Measurements from ENCODE around the gene CENPT.

The CENPT gene

DNA sequence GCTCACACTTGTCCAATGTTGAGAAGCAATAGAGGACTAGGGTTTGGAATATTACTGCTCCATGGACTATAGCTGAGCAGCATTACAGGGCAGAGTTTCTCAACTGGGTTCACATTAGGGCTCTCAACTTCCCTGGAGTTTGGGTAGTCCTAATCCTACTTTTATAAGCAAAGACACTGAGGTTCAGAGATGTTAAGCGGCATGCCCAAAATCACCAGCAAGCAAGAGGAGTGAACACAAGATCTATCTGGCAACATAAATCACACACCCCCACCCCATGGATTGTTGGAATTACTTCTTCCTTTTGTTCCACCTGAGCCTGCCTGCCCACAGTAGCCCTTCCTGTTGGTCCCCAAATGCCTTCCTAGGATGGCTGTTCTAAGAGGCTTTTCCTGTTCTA lies 35.6 kb downstream of the CENPT start:
- in situ Hi-C loops (cut with HindIII; ENCODE audit: low sequenced_read_pairs): no loop called here

DNA sequence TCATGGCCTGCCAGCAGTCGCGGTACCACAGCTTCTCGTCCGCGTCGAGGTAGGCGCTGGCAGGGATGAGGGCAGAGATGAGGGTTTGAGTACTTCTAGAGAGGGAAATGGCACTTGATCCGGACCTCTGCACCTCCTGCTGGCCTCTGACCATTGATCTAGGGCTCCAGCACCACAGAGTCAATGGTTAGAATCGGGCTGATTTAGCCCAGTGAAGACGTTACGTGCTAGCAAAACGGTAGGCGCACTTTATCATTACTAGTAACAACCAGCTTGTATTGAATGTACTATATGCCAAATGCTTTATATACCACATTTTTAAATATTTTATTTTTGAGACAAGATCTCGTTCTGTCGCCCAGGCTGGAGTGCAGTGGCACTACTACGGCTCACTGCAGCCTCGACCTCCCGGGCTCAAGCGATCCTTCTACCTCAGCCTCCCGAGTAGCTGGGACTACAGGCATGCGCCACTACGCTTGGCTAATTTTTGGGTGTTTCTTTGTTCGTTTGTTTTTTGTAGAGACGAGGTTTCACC lies 40.3 kb downstream of the CENPT start:
- in situ Hi-C loops (cut with HindIII; ENCODE audit: low sequenced_read_pairs): no loop called here

DNA sequence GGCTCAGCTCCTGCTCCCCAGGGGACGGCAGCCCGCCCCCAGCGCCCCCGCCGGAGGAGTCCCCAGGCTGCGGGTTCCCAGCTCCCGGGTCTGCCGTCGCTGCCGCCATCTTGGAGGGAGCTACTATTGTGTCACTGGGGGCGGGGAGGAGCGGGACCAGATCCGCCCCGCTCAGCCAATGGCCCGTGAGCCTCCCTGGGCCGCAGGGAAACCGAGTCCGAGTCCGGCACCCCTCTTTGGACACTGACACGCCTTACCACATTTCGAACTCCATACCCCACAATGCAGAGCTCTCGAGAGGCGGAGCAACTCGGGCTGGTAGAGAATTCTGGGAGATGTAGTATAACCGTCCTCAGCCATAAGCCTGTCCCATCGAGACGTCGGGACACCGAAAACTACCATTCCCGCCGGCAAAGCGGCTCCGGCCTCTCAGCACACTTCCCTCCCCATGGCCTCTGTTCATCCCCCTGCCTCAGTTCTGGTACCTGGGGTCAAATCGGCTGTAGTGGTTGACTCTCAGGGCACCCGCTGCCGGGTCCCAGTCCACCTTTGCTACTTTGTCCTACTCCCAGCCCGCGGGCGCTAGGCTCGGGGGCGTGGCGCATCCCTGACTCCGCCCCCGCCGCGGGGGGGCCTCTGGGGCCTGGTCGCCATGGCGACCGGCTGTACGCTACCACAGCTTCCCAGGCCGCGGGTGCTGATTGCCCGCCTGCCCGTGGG lies 40.9 kb downstream of the CENPT start, which contains the start of the genes RANBP10 and TSNAXIP1:
Gene RANBP10 (minus strand): TSS at position 133 of the 720 bp plus-strand sequence. CDS start 24 bp downstream, at position 109.
Gene TSNAXIP1 (plus strand): TSS at position 462 of the 720 bp plus-strand sequence. CDS start 261 bp downstream, outside the sequence.
- in situ Hi-C loops (cut with HindIII; ENCODE audit: low sequenced_read_pairs): no loop called here

DNA sequence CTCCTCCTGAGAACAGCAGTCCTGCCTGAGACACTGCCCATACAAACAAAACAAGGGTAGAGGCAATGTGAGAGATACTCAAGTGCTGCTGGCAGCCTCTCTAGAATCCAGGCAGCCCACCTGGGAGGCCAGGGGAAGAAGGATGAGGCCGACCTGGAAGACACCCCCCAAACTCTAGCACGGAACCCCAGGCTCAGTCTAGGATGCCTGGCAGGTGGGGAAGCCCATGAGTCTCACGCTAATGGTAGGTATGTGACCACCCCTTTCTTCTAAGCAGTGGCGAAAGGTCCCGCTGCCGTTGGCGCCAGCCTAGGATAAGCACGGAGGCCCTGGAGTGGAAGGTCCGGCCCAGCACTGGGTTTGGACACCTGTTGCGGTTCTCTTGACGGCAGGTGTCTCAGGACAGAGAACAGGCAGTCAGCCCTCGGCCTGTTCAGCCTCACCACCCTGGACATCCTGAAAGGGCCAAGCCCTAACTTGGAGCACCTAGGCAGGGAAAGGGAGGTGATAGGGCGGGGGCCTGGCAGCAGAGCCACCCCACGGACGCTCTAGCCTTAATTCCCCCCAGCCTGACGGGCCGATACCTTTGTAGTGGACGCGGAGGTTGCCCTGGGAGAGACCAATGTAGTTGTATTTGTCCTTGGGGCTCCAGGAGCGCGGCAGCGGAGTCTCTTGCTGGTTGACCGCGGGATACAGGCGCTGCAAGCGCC lies 41.6 kb downstream of the CENPT start:
- in situ Hi-C loops (cut with HindIII; ENCODE audit: low sequenced_read_pairs): no loop called here

DNA sequence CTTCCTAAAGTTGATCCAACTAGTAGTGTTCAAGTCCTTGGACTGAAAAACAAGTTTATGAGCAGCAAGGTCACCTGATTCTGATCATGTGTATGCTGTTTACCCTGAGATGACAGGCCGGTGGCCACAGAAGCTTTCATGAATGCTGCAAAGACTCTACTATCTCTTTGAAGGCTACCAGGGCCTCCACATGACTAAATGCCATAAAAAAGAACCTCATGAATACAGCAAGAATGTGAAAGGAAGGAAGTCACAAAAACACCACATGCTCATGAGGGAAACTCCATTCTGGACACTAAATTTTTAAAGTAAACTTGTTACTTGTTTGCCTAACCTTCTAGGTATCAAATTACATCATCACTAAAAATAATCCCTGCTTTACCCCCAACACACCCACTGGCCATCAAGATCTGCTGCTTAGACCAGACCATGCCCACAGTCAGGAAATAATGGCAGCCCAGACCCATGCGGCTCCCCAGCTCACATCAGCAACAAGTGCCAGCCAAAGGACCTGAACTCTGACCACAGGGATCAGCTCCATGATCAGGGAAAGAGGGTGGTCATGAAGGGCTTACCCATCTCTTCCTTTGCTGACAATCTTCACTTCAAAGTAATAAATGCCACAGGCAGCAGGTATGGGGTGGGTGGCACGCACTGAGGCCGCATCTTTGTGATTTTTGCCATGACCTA lies 42.5 kb downstream of the CENPT start:
- in situ Hi-C loops (cut with HindIII; ENCODE audit: low sequenced_read_pairs): no loop called here

DNA sequence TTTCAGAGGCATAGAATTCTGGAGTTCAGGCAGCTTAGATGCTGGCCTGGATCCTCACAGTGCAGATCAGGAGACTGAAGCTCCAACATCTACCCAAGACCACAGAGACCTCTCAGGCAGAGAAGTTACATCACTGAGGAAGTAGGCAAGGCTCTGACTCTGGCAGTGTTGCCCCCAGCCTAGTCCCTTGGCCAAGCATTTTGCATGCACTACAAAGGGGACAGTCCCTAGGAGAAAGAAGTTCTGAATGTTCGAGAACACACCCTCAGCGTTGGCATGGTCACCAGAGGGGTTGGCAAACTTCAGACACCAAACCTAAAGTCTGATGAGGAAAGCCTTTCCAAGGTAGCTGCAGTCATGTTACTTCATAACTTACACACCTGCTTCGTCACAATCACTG lies 43.6 kb downstream of the CENPT start:
- in situ Hi-C loops (cut with HindIII; ENCODE audit: low sequenced_read_pairs): no loop called here

DNA sequence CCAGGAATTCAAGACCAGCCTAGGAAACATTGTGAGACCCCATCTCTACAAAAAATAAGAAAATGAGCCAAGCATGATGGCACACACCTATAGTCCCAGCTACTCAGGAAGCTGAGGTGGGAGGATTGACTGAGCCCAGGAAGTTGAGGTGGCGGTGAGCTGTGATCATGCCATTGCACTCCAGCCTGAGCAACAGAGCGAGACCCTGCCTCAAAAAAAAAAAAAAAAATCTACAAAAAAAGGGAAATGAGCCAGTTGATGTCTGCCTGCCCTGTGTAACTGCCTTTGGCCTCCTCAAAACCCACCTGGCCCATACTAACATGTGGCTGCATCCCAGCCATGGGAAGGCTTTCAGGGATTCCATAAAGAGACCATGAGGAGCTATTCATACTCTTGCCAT lies 45.6 kb downstream of the CENPT start:
- in situ Hi-C loops (cut with HindIII; ENCODE audit: low sequenced_read_pairs): no loop called here

DNA sequence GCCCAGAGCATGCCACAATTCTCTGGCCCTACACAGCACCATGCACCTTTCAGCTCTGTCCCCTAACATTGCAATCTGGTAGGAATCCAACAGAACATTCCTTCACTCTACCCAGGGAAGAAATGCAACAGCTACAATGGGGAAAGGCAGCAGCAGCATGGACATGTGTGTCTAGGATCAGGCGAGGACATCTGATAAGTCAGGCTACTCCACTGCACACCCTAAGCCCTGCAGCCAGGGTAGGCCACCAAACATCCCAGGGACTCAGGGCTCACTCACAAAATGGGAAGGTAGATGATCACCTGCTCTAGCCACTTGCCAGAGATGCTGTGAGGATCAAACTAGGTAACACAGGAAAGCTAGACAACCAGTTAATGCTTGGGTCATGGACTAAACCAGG lies 46.3 kb downstream of the CENPT start:
- in situ Hi-C loops (cut with HindIII; ENCODE audit: low sequenced_read_pairs): no loop called here

DNA sequence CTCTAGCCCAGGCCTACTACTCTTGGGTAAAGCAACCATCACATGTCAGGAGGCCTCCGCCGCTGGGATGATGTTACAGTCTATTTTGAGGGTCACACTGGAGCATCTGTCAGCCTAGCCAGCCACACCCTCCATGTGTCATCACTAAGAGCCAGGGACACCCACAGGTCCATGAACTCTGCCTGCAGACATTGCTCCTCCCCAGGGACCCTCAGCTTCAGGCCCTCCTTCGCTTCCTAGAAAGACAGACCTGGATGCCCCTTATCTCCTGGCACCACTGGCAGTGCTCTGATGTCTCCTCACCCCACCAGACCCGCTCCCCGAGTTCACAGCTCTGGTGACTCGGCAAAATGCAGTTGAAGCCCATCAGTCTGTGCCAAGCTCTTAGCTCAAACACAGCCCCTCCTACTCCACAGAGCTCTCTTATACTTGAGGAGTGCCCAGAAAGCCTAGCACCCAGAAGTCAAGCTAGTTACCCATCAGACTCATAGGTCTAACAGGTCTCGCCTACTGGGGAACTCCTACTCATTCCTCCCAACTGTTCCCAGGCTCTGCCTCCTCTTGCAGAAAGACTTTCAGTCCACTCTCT lies 47.1 kb downstream of the CENPT start:
- in situ Hi-C loops (cut with HindIII; ENCODE audit: low sequenced_read_pairs): no loop called here

DNA sequence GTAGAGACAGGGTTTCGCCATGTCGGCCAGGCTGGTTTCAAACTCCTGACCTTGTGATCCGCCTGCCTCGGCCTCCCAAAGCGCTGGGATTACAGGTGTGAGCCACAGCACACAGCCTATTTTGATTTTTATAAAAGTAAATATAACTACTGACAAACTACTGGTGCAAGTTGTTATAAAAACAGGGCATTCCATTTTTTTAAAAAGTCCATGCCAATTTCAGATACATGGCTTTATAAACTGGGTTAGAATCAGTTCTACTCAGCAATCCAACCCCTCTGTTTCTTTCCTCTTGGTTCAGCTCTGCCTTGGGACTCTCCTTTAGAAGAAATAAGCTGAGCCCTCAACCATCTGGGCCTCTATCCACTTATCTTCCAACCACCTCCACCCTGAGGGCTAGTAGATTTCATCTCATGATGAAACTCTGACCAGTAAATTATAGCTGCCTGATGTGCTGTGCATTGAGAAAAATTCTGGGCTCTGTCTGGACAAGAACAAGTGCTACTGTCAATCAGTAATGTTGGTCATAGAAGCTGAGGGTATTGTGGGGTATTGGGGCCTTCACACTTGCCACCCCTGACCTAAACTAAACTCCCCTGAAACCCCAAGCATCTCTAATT lies 51.3 kb downstream of the CENPT start:
- in situ Hi-C loops (cut with HindIII; ENCODE audit: low sequenced_read_pairs): no loop called here

DNA sequence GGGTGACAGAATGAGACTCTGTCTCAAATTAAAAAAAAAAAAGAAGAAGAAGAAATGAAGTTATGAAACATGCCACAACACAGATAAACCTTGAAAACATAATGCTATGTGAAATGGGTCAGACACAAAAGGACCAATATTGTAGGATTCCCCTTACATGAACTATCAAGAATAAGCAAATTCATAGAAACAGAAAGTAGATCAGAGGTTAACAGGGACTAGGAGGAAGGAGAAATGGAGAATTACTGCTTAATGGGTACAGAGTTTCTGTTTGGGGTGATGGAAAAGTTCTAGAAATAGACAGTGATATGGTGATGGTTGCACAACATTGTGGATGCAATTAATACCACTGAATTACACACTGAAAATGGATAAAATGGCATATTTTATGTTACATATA lies 57.4 kb downstream of the CENPT start:
- in situ Hi-C loops (cut with HindIII; ENCODE audit: low sequenced_read_pairs): no loop called here

DNA sequence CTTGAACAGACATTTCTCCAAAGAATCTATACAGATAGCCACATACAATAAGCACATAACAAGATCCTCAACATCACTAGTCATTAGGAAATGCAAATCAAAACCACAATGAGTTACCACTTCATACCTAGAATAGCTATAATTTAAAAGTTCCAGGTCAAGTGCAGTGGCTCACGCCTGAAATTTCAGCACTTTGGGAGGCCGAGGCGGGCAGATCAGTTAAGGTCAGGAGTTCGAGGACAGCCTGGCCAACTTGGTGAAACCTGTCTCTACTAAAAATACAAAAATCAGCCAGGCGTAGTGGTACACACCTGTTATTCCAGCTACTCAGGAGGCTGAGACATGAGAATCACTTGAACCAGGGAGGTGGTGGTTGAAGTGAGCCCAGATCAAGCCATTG lies 61.0 kb downstream of the CENPT start:
- in situ Hi-C loops (cut with HindIII; ENCODE audit: low sequenced_read_pairs): no loop called here

DNA sequence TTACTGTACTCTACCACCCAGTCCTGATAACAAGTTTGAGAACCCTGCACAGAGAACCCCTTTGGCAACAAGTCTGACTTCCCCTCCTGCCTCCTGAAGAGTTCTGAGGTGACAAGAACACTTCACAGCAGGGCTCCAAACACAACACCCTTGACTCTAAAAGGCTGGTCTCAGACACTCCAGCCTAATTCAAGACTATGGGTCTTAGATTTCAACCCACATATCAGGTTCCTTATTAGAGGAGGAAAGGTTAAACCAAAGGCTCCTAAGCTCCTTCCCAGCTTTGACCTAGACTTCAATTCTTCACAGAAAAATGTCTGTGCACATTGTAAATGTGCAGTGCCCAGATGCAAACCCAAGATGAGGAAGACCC lies 64.2 kb downstream of the CENPT start:
- in situ Hi-C loops (cut with HindIII; ENCODE audit: low sequenced_read_pairs): no loop called here

DNA sequence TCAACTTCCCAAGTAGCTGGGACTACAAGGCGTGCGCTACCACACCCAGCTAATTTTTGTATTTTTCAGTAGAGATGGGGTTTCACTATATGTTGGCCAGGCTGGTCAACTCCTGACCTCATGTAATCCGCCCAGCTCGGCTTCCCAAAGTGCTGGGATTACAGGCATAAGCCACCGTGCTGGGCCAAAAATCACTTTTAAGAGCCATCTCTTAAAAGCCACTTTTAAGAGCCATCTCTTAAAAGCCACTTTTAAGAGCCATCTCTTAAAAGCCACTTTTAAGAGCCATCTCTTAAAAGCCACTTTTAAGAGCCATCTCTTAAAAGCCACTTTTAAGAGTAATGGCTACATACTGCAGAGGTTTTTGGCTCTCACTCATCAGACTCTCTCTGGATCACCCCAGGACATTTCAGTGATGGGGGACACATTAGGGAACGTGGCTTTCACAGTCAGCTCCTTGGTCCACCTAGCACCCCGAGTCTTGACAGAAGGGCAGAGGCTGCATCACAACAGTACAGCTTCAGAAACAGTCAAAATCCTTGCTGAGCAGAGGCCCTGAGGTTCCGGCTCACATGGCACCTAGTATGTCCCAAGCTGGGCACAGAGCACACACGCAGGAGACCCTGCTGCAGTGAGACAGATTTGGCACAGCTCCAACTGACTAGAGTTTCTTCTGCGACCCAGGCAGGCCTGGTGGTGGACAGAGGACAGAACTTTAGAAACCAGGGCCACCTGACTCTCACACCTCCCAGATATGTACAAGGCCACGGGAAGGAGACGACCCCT lies 64.7 kb downstream of the CENPT start:
- in situ Hi-C loops (cut with HindIII; ENCODE audit: low sequenced_read_pairs): no loop called here

DNA sequence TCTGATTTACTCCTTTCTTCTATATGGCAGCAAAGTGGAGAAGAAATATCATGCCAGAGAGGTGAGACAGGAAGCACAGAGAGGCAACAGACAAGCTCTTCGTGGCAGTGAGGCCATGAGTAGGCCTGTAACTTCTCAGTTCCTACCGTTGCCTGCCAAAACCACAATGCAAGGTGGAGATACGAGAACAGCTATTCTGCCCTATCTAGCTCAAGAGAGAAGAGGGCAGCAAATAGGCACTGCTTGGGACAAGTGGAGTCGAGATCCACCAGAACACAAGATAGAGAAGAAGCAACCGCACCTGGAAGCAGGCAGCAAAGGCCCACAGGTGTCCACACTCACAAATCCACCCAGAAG lies 66.0 kb downstream of the CENPT start:
- in situ Hi-C loops (cut with HindIII; ENCODE audit: low sequenced_read_pairs): no loop called here

DNA sequence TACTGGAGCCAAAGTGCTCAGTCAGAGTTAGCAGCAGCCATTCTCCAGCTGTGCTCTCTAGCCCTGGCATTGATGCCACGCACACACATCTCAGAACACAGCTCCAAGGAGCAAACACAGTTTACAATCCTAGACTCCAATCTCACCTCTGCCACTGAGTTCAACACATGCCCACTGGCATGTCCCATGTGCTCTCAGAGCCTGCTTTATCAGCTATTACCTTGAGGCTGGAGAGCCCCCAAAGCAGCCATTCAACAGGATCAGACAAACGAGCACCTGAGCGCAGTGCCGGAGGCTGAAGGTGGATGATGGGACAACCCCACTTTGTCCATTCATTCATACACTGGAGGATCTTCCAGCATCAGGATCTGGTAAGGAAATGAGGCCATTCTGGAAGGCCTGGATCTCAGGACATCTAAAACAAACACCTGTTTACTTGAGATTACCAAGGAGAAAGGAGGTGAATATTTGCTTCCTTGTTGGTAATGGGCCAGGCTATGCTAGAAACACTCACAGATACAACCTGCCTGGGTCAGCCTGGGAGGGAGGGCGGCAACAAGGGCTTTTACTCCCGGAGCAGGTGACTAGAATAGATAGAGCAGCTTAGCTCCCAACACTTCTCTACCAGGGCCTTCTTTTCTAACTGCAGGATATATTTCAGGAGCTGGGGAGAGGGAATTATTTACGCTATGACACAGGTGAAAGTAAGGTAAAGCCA lies 66.5 kb downstream of the CENPT start:
- in situ Hi-C loops (cut with HindIII; ENCODE audit: low sequenced_read_pairs): no loop called here

DNA sequence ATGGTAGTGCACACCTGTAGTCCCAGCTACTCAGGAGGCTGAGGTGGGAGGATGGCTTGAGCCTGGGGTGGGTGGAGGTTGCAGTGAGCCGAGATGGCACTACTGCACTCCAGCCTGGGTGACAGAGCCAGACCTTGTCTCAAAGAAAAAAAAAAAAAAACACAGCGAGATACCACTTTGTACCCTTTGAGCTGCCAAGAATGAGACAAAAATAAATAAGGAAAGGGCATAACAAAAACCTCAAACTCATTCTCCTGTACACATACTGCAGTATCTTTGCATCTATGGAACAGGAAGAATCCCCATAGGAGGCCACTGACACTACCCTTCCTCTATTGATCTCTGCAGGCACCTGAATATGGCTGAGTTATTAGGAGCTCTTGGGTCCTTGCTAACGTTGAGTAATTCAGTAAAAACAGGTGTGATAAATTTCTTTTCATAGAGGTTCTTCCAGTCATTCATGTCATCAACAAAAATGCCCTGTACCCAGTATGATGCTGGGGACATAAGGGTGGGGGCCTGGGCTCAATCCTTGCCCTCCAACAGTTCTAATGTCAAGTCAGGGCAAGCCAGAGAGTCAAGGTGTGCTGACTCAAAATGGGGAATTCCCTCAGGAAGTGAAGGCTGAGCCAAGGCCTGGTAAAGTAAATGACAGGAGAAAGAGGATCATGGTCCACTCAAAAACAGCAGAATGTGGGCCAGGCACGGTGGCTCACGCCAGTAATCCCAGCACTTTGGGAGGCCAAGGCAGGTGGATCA lies 68.1 kb downstream of the CENPT start:
- in situ Hi-C loops (cut with HindIII; ENCODE audit: low sequenced_read_pairs): no loop called here

Data from DLD1 (cell line).